HepG2 (cell line): Measurements from ENCODE around the gene UQCC2. TPM values are rescaled to one million over a fixed set of nuclear protein-coding genes. Genes with fewer than 3 reads are reported as not detected.
A peak's percentile ranks its signal among the peaks of the same experiment; 100 is the strongest.

ENCODE experiments used
- AKAP8 ChIP-seq: sonication (generic); formaldehyde crosslinking; IDR thresholded peaks from 2 replicates; pipeline ENCODE4 v1.5.1; 2020; ENCODE audit warnings: mild to moderate bottlenecking, missing genetic modification reagents
- FOSL1 ChIP-seq: sonication (generic); formaldehyde crosslinking; IDR thresholded peaks from 2 replicates; pipeline ENCODE4 v1.9.0; 2021; ENCODE audit warnings: missing genetic modification reagents, borderline replicate concordance
- FOXK1 ChIP-seq: sonication (generic); formaldehyde crosslinking; IDR thresholded peaks from 2 replicates; pipeline ENCODE4 v1.4.0; 2020; ENCODE audit warnings: low read depth, missing genetic modification reagents, borderline replicate concordance
- IRF2 ChIP-seq: IDR thresholded peaks from 2 replicates; pipeline ENCODE4 v1.6.1; 2018; ENCODE audit warnings: missing genetic modification reagents, missing compliant biosample characterization
- MIER2 ChIP-seq: IDR thresholded peaks from 2 replicates; pipeline ENCODE4 v1.6.1; 2016; ENCODE audit warnings: missing biosample characterization, missing genetic modification reagents
- RFX3 ChIP-seq: IDR thresholded peaks from 2 replicates; pipeline ENCODE4 v1.6.1; 2016; ENCODE audit warnings: missing biosample characterization, missing genetic modification reagents
- TRIM24 ChIP-seq: sonication (generic); formaldehyde crosslinking; IDR thresholded peaks from 2 replicates; pipeline ENCODE4 v1.8.0; 2022; ENCODE audit warnings: mild to moderate bottlenecking, missing genetic modification reagents
- ZNF652 ChIP-seq: IDR thresholded peaks from 2 replicates; pipeline ENCODE4 v1.6.1; 2016; ENCODE audit warnings: low read depth, borderline replicate concordance
- ZSCAN30 ChIP-seq: sonication (generic); formaldehyde crosslinking; IDR thresholded peaks from 2 replicates; pipeline ENCODE4 v1.5.0; 2020; ENCODE audit warnings: mild to moderate bottlenecking, missing genetic modification reagents
- polyA plus RNA-seq, 8 experiments: library from polyadenylated mRNA; depleted of rRNA in 3 of 8; stranded (reverse) in 7 of 8; unstranded in 1 of 8; fragments of >200 nt; fragmentation: Illumina TruSeq in 4 of 8; extraction: Trizol in 4 of 8; gene quantifications; 2 replicates each; pipeline versions ENCODE4 v1.2.1 to v1.2.3, GENCODE V29; 2011 to 2016; ENCODE audit warnings: low read depth in 4 of 8, missing spikeins in 1 of 8, mixed read lengths in 1 of 8; ENCODE audit not compliant: insufficient read depth in 1 of 8
- total RNA-seq, 5 experiments: library from RNA; depleted of rRNA; stranded (reverse); fragments of >200 nt; fragmentation: Illumina TruSeq; extraction: Trizol; gene quantifications; 2 replicates each; pipeline ENCODE4 v1.2.3, GENCODE V29; 2016; ENCODE audit warnings: low read depth in 1 of 5
- TF ChIP-seq, protein P1 (sequence below): sonication (generic); formaldehyde crosslinking; IDR thresholded peaks from 2 replicates; pipeline ENCODE4 v1.4.0; 2020; ENCODE audit warnings: missing genetic modification reagents, mild to moderate bottlenecking, borderline replicate concordance
- TF ChIP-seq, protein P2 (sequence below): sonication (generic); formaldehyde crosslinking; IDR thresholded peaks from 2 replicates; pipeline ENCODE4 v1.8.1; 2023; ENCODE audit warnings: mild to moderate bottlenecking, moderate library complexity, missing genetic modification reagents
- TF ChIP-seq, protein P3 (sequence below): sonication (generic); formaldehyde crosslinking; IDR thresholded peaks from 2 replicates; pipeline ENCODE4 v1.5.1; 2020; ENCODE audit warnings: mild to moderate bottlenecking, missing genetic modification reagents, borderline replicate concordance
- TF ChIP-seq, protein P4 (sequence below): sonication (generic); formaldehyde crosslinking; IDR thresholded peaks from 2 replicates; pipeline ENCODE4 v1.4.0; 2020; ENCODE audit warnings: mild to moderate bottlenecking, missing genetic modification reagents
- TF ChIP-seq, protein P5 (sequence below): sonication (generic); formaldehyde crosslinking; IDR thresholded peaks from 2 replicates; pipeline ENCODE4 v1.9.0; 2021; ENCODE audit warnings: missing genetic modification reagents, borderline replicate concordance

The UQCC2 gene
- total and polyA plus RNA-seq, 2 of the 13 experiments (the other 11 are each of a cell fraction or from before 2014, with no cell fraction given), result 82.4 to 238 TPM

DNA sequence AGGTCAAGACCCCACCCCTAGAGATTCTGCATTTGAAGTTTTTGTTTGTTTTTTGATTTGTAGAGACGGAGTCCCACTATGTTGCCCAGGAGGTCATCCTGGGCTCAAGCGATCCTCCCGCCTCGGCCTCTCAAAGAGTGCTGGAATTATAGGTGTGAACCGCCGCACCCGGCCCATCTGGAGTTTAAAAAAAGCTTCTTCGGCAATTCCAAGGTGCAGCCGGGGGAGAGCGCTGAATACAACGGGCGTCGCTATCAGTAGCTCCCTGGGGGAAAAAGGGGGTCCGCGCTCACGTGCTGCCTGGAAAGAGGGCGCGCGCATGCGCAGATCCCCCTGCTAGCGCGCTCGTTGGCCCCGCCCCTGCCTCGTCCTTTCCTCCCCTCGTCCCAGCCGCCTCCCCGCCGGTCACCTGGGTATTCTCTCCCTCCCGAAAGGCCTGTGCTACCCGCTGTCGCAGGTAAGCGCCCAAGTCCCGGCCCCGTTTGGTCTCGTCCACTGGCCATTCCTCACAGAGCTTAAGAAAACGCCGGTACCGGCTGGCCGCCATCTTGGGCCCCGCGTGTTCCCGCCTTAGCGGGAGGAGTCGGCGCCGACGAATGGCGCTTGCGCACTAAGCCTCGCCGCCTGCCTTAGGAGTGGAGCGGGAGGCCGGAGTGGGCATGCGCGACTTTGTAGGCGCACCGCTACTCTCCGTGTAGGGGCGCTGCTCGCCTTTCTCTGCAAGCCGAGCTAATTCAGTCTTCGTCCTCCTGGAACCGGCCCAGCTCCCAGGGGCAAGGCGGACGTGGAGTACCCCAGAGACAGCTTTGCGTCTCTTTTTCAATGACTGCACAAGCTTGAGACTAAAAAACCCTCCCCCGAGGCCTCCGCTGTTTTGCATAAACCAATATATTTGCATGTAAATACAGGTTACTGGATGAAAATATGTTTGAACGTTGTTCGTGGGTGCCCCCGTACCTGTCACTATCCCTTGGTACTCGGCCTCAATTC, at the start of gene UQCC2 (continued):
- TF ChIP-seq, protein P1, sequence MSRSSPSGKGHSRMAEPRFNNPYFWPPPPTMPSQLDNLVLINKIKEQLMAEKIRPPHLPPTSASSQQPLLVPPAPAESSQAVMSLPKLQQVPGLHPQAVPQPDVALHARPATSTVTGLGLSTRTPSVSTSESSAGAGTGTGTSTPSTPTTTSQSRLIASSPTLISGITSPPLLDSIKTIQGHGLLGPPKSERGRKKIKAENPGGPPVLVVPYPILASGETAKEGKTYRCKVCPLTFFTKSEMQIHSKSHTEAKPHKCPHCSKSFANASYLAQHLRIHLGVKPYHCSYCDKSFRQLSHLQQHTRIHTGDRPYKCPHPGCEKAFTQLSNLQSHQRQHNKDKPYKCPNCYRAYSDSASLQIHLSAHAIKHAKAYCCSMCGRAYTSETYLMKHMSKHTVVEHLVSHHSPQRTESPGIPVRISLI (CRISPR knock-in tag), result peak; percentile 35; the same call in 1 of the 2 replicates
- TF ChIP-seq, protein P2, sequence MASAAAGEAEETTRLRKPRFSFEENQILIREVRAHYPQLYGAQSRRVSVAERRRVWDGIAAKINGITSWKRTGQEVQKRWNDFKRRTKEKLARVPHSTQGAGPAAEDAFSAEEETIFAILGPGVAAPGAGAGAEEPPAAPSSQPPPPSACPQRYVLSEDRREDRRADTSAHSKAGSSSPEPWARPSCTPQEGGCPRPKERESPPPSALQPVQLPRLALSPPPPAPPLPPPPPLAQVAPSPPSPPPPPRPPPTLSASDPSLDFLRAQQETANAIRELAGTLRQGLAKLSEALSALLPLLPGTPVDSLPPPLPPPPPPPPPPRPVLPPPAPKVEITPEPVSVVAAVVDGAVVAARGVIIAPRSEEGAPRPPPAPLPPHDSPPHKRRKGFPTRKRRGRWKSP, result peak; percentile 85; the same call in 1 of the 2 replicates
- TF ChIP-seq FOSL1, result no peak
- no peak for TF ChIP-seq TRIM24 (CRISPR knock-in tag)
- TF ChIP-seq, protein P3, sequence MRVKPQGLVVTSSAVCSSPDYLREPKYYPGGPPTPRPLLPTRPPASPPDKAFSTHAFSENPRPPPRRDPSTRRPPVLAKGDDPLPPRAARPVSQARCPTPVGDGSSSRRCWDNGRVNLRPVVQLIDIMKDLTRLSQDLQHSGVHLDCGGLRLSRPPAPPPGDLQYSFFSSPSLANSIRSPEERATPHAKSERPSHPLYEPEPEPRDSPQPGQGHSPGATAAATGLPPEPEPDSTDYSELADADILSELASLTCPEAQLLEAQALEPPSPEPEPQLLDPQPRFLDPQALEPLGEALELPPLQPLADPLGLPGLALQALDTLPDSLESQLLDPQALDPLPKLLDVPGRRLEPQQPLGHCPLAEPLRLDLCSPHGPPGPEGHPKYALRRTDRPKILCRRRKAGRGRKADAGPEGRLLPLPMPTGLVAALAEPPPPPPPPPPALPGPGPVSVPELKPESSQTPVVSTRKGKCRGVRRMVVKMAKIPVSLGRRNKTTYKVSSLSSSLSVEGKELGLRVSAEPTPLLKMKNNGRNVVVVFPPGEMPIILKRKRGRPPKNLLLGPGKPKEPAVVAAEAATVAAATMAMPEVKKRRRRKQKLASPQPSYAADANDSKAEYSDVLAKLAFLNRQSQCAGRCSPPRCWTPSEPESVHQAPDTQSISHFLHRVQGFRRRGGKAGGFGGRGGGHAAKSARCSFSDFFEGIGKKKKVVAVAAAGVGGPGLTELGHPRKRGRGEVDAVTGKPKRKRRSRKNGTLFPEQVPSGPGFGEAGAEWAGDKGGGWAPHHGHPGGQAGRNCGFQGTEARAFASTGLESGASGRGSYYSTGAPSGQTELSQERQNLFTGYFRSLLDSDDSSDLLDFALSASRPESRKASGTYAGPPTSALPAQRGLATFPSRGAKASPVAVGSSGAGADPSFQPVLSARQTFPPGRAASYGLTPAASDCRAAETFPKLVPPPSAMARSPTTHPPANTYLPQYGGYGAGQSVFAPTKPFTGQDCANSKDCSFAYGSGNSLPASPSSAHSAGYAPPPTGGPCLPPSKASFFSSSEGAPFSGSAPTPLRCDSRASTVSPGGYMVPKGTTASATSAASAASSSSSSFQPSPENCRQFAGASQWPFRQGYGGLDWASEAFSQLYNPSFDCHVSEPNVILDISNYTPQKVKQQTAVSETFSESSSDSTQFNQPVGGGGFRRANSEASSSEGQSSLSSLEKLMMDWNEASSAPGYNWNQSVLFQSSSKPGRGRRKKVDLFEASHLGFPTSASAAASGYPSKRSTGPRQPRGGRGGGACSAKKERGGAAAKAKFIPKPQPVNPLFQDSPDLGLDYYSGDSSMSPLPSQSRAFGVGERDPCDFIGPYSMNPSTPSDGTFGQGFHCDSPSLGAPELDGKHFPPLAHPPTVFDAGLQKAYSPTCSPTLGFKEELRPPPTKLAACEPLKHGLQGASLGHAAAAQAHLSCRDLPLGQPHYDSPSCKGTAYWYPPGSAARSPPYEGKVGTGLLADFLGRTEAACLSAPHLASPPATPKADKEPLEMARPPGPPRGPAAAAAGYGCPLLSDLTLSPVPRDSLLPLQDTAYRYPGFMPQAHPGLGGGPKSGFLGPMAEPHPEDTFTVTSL (CRISPR knock-in tag), result 0 out of 2 replicates have a peak, but pooled peaks have one; percentile 36
- TF ChIP-seq RFX3 (CRISPR knock-in tag), result no peak
- TF ChIP-seq ZSCAN30, result peak; percentile 98; the same call in 1 of the 2 replicates
- TF ChIP-seq IRF2 (CRISPR knock-in tag), result peak; percentile 51; the same call in 1 of the 2 replicates
- TF ChIP-seq, protein P4, sequence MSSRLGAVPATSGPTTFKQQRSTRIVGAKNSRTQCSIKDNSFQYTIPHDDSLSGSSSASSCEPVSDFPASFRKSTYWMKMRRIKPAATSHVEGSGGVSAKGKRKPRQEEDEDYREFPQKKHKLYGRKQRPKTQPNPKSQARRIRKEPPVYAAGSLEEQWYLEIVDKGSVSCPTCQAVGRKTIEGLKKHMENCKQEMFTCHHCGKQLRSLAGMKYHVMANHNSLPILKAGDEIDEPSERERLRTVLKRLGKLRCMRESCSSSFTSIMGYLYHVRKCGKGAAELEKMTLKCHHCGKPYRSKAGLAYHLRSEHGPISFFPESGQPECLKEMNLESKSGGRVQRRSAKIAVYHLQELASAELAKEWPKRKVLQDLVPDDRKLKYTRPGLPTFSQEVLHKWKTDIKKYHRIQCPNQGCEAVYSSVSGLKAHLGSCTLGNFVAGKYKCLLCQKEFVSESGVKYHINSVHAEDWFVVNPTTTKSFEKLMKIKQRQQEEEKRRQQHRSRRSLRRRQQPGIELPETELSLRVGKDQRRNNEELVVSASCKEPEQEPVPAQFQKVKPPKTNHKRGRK, result no peak
- TF ChIP-seq AKAP8 (CRISPR knock-in tag), result no peak
- TF ChIP-seq, protein P5, sequence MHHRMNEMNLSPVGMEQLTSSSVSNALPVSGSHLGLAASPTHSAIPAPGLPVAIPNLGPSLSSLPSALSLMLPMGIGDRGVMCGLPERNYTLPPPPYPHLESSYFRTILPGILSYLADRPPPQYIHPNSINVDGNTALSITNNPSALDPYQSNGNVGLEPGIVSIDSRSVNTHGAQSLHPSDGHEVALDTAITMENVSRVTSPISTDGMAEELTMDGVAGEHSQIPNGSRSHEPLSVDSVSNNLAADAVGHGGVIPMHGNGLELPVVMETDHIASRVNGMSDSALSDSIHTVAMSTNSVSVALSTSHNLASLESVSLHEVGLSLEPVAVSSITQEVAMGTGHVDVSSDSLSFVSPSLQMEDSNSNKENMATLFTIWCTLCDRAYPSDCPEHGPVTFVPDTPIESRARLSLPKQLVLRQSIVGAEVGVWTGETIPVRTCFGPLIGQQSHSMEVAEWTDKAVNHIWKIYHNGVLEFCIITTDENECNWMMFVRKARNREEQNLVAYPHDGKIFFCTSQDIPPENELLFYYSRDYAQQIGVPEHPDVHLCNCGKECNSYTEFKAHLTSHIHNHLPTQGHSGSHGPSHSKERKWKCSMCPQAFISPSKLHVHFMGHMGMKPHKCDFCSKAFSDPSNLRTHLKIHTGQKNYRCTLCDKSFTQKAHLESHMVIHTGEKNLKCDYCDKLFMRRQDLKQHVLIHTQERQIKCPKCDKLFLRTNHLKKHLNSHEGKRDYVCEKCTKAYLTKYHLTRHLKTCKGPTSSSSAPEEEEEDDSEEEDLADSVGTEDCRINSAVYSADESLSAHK (CRISPR knock-in tag), result peak; percentile 31; the same call in 1 of the 2 replicates
- TF ChIP-seq ZNF652 (CRISPR knock-in tag), result no peak
- TF ChIP-seq FOXK1 (CRISPR knock-in tag), result peak; percentile 79; the same call in 1 of the 2 replicates
- peak; percentile 48; the same call in 1 of the 2 replicates for TF ChIP-seq MIER2 (CRISPR knock-in tag)
